Upper lobe of left lung (tissue), 4 donors: ENCODE results near the gene GRK5.

Experiments used
- CTCF ChIP-seq, 6 experiments: fragments of 450-650 bp in 4 of 6; fragments of 200-600 bp in 2 of 6; sonication (generic) in 2 of 6; IDR thresholded peaks; one replicate each; pipeline ENCODE4 v1.5.1; 2016 to 2019; ENCODE audit warnings: antibody characterized with exemption in 6 of 6
- EP300 ChIP-seq, 4 donors: sonication (generic); formaldehyde crosslinking; IDR thresholded peaks; one replicate each; pipeline ENCODE4 v1.5.1; 2017; ENCODE audit warnings: antibody characterized with exemption in 4 of 4, control low read depth in 2 of 4
- POLR2A ChIP-seq, 4 donors: fragments of 450-650 bp; IDR thresholded peaks; one replicate each; pipeline ENCODE4 v1.5.1; 2016 to 2017; ENCODE audit warnings: antibody characterized with exemption in 4 of 4, mild to moderate bottlenecking in 2 of 4

GRCh38 chr10:119466076-119466475 lies 258.7 kb downstream of the GRK5 start:
- TF ChIP-seq POLR2A (IDR thresholded peaks at IDR 0.05) (no peak), CTCF (IDR thresholded peaks at IDR 0.05) (no peak), EP300 (IDR thresholded peaks at IDR 0.05) (no peak)
